HG03196 (cell line): ENCODE results near the gene DCUN1D1.
"Not testable (repeated sequence)": the region's sequence is repeated elsewhere in the genome, so short reads cannot be mapped to it uniquely, and the experiment has no call there.

Experiments
- ATAC-seq: cut with Tn5 transposase; IDR thresholded peaks from one replicate; pipeline ENCODE4 v1.9.1; 2021; ENCODE audit not compliant: unreplicated experiment

Gene DCUN1D1

DNA sequence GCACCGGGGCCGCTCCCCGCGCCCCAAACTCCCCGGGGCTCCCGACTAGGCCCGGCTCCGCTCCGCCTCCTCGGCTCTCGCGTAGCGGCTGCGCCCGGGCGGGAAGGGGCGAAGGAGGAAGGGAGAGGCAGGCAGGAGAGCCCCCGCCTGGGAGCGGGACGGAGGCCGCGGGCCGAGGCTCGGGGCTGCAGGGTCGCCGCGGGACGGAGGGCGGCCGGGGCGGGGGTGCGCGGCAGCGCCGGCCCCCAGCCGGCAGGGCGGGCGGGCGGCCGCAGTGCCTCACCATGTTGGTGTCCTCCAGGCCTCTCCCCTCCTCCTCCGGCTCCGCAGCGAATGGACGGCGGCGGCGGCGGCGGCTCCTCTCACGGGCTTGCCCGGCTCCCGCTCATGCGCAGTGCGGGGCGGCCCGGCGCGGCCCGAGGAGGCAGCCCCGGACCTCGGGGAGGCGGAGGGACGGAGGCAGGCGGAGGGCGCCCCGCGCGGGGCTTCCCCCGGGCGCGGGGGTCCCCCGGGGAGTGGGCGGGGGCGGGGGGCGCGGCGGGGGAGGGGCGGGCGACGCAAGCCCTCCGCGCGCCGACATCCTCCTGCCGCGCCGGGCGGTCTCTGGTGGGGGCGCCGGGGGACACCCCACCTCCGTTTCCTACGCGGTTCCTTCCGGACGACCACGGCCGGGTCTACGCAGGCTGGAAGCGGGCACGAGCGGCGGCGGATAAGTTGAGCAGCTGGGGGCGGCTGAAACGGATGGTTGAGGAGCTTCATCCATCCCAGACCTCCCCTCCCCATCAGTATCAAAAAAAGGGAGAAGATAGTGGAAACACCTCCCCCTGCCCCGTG is at the start of gene DCUN1D1:
Gene DCUN1D1 (minus strand): TSS at position 335 of the 834 bp plus-strand sequence. CDS start 49 bp downstream, at position 286.
- ATAC-seq, result peak; percentile 80

DNA sequence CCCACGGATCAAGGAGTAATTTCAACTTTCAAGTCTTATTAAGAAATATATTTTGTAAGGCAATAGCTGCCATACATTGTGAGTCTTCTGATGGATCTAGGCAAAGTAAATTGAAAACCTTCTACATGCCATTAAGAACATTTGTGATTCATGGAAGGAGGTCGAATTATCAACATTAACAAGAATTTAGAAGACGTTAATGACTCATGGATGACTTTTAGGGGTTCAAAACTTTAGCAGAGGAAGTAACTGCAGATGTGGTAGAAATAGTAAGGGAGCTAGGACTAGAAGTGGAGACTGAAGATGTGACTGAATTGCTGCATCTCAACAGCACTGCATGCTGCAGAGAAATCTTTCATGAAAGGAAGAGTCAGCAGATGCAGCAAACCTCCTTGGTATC is 48.1 kb upstream of the DCUN1D1 start:
- no peak for ATAC-seq

DNA sequence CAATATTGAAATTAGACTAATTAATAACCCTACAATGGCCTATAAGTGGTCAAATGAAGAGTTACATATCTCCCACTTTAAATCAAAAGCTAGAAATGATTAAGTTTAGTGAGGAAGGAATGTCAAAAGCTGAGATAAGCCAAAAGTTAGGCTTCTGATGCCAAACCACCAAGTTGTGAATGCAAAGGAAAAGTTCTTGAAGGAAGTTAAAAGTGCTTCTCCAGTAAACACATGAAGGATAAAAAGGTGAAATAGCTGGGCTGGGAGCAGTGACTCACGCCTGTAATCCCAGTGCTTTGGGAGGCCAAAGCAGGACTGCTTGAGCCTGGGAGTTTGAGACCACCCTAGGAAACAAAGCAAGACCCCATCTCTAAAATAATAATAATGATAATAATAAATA is 46.9 kb upstream of the DCUN1D1 start:
- no peak for ATAC-seq

DNA sequence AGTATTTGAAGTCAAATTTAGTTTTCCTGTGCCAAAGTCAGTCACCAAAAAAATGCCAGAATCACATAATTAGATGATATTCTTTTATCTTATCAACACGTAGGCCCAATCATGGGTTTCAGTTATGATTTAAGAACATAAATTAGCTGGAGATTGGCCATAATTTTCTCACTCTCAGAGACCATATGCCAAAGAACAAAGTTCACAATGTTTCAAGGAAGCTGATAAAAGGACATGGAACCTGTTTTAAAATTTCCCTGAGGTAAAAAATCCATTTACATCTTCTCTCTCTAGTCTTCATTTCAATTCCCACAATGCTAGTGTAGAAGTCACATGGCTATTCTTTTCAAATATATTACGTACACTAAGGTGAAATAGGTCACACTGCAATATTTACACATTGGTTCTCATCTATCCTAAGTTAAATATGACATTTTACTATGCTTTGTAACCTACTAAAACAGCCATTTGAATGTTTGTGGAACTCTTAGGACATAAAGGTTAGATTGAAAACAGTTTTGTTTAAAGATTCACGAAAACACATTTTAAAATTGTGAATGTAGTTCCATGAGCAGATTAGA is 42.7 kb upstream of the DCUN1D1 start:
- no peak for ATAC-seq

GRCh38 chr3:183018421-183019192 is 38.3 kb upstream of the DCUN1D1 start:
- no peak for ATAC-seq

- ATAC-seq, result no peak
These were observed 34.8 kb upstream of the DCUN1D1 start for GRCh38 chr3:183015185-183015584.

DNA sequence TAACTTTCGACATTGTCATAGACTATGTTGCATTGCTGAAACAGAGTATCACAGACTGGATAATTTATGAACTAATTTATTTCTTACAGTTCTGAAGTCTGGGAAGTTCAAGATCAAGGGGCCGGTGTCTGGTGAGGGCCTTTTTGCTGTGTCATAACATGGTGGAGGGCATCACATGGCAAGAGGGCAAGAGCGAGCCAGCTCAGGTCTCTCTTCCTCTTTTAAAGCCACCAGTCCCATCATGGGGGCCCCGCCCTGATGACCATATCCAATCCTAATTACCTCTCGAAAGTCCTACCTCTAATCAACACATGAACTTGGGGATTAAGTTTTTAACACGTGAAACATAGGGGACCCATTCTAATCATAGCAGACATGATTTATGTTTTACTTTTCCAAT is 33.5 kb upstream of the DCUN1D1 start:
- ATAC-seq, result no peak

- no peak for ATAC-seq
These were observed 32.7 kb upstream of the DCUN1D1 start for GRCh38 chr3:183013074-183013473.

DNA sequence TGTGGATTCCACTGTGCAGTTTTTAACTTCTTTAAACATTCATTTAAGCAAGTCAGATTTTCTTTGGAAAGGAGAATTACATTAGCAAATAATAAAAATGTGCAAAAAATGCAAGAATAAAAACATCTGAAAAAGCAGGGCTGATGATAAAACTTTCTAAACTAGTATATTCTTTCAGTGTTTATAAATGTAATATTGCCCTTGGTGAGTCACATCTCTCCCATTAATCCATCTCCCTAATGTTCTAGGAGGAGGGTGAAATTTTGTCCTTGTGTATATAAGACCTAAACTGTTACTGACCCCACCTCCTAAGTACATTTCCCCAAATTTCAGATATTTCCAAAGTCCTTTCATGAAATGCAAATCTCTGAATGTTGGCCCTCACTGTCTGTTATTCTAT is 28.5 kb upstream of the DCUN1D1 start:
- no peak for ATAC-seq

DNA sequence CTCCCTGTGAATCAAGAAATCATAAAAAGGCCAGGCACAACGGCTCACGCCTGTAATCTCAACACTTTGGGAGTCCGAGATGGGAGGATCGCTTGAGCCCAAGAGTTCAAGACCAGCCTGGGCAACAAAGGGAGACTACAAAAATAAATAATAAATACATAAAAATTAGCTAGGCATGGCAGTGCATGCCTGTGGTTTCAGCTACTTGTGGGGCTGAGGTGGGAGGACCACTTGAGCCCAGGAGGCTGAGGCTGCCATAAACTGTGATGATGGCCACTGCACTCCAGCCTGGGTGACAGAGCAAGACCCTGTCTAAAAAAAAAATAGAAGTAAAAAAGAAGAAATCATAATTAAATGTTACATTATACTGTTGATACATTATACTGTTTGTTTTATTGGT is 28.0 kb upstream of the DCUN1D1 start:
- no peak for ATAC-seq

- ATAC-seq, result no peak
These were observed 26.2 kb upstream of the DCUN1D1 start for GRCh38 chr3:183006396-183007002.

GRCh38 chr3:182999767-183000166 is 19.4 kb upstream of the DCUN1D1 start:
- no peak for ATAC-seq

GRCh38 chr3:182993486-182994201 is 13.3 kb upstream of the DCUN1D1 start:
- not testable (repeated sequence) for ATAC-seq

DNA sequence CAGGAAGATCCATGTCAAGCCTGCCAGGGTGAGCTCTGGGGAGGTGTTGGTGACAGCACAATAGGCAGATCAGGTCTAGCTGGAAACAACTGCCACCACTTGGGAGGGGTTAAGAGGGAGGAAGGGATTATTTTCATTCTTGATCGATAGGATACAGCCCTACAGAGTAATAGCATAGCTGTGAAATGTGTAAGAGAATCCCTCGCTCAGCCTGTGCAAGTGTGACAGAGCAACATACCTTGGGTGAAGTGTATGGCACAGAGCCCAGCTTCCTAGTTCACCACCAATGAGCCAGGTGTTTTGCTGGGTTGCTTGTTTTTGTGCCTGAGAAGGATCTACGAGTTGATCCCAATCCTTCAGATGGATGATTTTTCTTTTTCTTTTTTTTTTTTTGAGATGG is 9.2 kb upstream of the DCUN1D1 start:
- no peak for ATAC-seq

GRCh38 chr3:182986021-182986420 is 5.7 kb upstream of the DCUN1D1 start:
- ATAC-seq, result no peak

- ATAC-seq, result no peak
These were observed 3.5 kb upstream of the DCUN1D1 start for GRCh38 chr3:182983876-182984275.

- ATAC-seq, result no peak
These were observed 671 bp upstream of the DCUN1D1 start for GRCh38 chr3:182981038-182981380.

GRCh38 chr3:182979674-182980191 is 605 bp downstream of the DCUN1D1 start:
- peak; percentile 23 for ATAC-seq

- no peak for ATAC-seq
These were observed 1.1 kb downstream of the DCUN1D1 start for GRCh38 chr3:182979103-182979673.

DNA sequence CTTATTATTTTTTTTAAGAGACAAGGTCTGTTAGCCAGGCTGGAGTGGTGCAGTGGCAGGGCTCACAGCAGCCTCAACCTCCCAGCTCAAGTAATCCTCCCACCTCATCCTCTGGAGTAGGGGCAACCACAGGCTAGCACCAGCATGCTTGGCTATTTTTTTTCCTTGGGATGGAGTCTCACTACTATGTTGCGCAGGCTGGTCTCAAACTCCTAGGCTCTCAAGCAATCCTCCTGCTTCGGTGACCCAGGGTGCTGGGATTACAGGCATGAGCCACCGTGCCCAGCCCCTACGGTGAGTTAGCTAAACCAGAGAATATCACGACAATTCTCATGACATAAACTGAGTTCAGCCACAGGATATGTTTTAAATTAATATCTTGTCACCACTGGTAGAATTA is 2.0 kb downstream of the DCUN1D1 start:
- ATAC-seq, result no peak
